Measurements from ENCODE around the gene DNAJB8.

DNA sequence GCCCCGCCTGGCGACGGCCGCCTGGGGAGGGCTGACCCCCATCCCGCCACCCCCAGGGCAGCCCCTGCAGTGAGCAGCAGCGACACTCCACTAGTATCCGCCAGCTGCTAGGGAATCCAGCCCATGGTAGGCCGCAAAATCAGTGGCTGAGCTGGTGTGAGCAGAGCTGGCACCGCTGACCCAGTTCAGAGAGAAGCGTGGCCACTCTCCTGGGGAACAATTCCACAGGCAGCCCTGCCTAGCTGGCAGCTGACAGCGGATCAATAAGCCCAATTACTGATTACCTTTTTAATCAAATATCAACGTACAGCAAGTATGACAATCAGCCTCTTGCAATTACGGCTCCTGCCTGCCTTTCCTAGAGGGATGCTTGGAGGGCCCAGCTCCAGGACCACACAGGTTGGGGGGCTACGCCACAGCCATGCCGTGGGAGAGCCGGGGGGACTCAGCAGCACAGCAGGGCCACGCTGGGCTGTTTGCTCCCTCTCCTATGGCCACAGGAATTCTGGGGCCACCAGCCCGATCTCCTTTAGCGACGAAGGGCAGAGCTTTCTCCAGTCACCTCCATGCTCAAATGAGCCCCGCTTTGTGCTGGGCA is 13.9 kb downstream of the DNAJB8 start:
- TF ChIP-seq CTCF (conservative IDR thresholded peaks at IDR 0.05 in 1 of 2, IDR thresholded peaks at IDR 0.05 in 1 of 2; ENCODE audit: low read depth in 1 of 2, low read length in 2 of 2) (no peak), EZH2 (IDR thresholded peaks at IDR 0.05; ENCODE audit: low read length, missing control alignments) (no peak)

Data from fibroblast of lung (primary cell).